Non-pigmented ciliary epithelial cell (primary cell): ENCODE results near the gene CACNA1D.

ENCODE experiments used
- DNase-seq: peaks from one replicate; pipeline ENCODE4 v3.0.0-alpha.2; 2010; ENCODE audit warnings: low read depth

The CACNA1D gene

GRCh38 chr3:53806182-53807116 lies 312.0 kb downstream of the CACNA1D start:
- DNase-seq = peak; percentile 40

GRCh38 chr3:53807117-53807810 lies 312.9 kb downstream of the CACNA1D start:
- DNase-seq = no peak

- no peak for DNase-seq
Observed at GRCh38 chr3:53808496-53808895, 314.1 kb downstream of the CACNA1D start.

GRCh38 chr3:53809267-53809666 lies 314.9 kb downstream of the CACNA1D start:
- no peak for DNase-seq

GRCh38 chr3:53809764-53810400 lies 315.5 kb downstream of the CACNA1D start:
- no peak for DNase-seq

- no peak for DNase-seq
Observed at GRCh38 chr3:53811143-53811927, 316.9 kb downstream of the CACNA1D start.

- no peak for DNase-seq
Observed at GRCh38 chr3:53812434-53812833, 318.0 kb downstream of the CACNA1D start.

GRCh38 chr3:53813229-53813628 lies 318.8 kb downstream of the CACNA1D start:
- DNase-seq = no peak

- DNase-seq = no peak
Observed at GRCh38 chr3:53813876-53814275, 319.5 kb downstream of the CACNA1D start.

GRCh38 chr3:53815067-53815466 lies 320.7 kb downstream of the CACNA1D start:
- no peak for DNase-seq

GRCh38 chr3:53815651-53816050 lies 321.2 kb downstream of the CACNA1D start:
- no peak for DNase-seq

- no peak for DNase-seq
Observed at GRCh38 chr3:53816425-53816824, 322.0 kb downstream of the CACNA1D start.

GRCh38 chr3:53817211-53817610 lies 322.8 kb downstream of the CACNA1D start:
- DNase-seq = no peak

GRCh38 chr3:53817809-53818208 lies 323.4 kb downstream of the CACNA1D start:
- no peak for DNase-seq

- no peak for DNase-seq
Observed at GRCh38 chr3:53818221-53819162, 324.1 kb downstream of the CACNA1D start.

- no peak for DNase-seq
Observed at GRCh38 chr3:53819163-53819868, 324.9 kb downstream of the CACNA1D start.

GRCh38 chr3:53820084-53820483 lies 325.7 kb downstream of the CACNA1D start:
- DNase-seq = no peak

GRCh38 chr3:53820756-53821580 lies 326.6 kb downstream of the CACNA1D start:
- DNase-seq = no peak

GRCh38 chr3:53821631-53822121 lies 327.3 kb downstream of the CACNA1D start:
- DNase-seq = no peak
